Testis (tissue), 2 donors: ENCODE results near the gene MIGA2.

ENCODE experiments used
- CTCF ChIP-seq, 3 experiments: fragments of 450-650 bp in 2 of 3; fragments of 200-600 bp in 1 of 3; sonication (generic) in 1 of 3; IDR thresholded peaks; one replicate each; pipeline ENCODE4 v1.5.1; 2016 to 2019; ENCODE audit warnings: antibody characterized with exemption in 3 of 3, mild to moderate bottlenecking in 2 of 3, moderate library complexity in 1 of 3
- POLR2A ChIP-seq: fragments of 450-650 bp; IDR thresholded peaks from one replicate; pipeline ENCODE4 v1.6.1; 2017; ENCODE audit warnings: antibody characterized with exemption, mild to moderate bottlenecking, moderate library complexity

- TF ChIP-seq CTCF (IDR thresholded peaks at IDR 0.05) (no peak), POLR2A (no peak)
Measured at GRCh38 chr9:129068110-129068509, 31.7 kb downstream of the MIGA2 start.
